Neural cell (in vitro differentiated cells): ENCODE results near the gene TRAPPC5.
"Not testable (repeated sequence)": the region's sequence is repeated elsewhere in the genome, so short reads cannot be mapped to it uniquely, and the experiment has no call there.

Source experiments
- EP300 ChIP-seq: fragments of 450-650 bp; conservative IDR thresholded peaks from 2 replicates; pipeline ENCODE4 v1.6.1; 2014; ENCODE audit warnings: antibody characterized with exemption, mild to moderate bottlenecking, moderate library complexity; ENCODE audit not compliant: poor library complexity, severe bottlenecking
- EZH2 ChIP-seq: fragments of 200-600, 300-800 bp; shearing (Covaris generic), sonication (generic); IDR thresholded peaks from 2 replicates; pipeline ENCODE4 v1.6.1; 2014; ENCODE audit warnings: antibody characterized with exemption, low read length, borderline replicate concordance, mild to moderate bottlenecking; ENCODE audit not compliant: insufficient read depth, poor library complexity, severe bottlenecking
- MXI1 ChIP-seq: fragments of 450-650 bp; conservative IDR thresholded peaks from 2 replicates; pipeline ENCODE4 v1.6.1; 2014; ENCODE audit warnings: antibody characterized with exemption, mild to moderate bottlenecking; ENCODE audit not compliant: poor library complexity, severe bottlenecking
- POLR2AphosphoS5 ChIP-seq: IDR thresholded peaks from 2 replicates; pipeline ENCODE4 v1.6.1; 2012
- RAD21 ChIP-seq: fragments of 450-650 bp; conservative IDR thresholded peaks from 2 replicates; pipeline ENCODE4 v1.6.1; 2014; ENCODE audit warnings: antibody characterized with exemption, mild to moderate bottlenecking, moderate library complexity
- SMC3 ChIP-seq: fragments of 450-650 bp; conservative IDR thresholded peaks from 2 replicates; pipeline ENCODE4 v1.6.1; 2014; ENCODE audit warnings: antibody characterized with exemption, mild to moderate bottlenecking, moderate library complexity; ENCODE audit not compliant: poor library complexity
- TAF1 ChIP-seq: IDR thresholded peaks from 2 replicates; pipeline ENCODE4 v1.6.1; 2012; ENCODE audit warnings: low read depth
- TF ChIP-seq, protein P1 (sequence below): fragments of 450-650 bp; IDR thresholded peaks from 2 replicates; pipeline ENCODE4 v1.5.1; 2014; ENCODE audit warnings: antibody characterized with exemption, mild to moderate bottlenecking, moderate library complexity; ENCODE audit not compliant: poor library complexity, severe bottlenecking
- TF ChIP-seq, protein P2 (sequence below): IDR thresholded peaks from 2 replicates; pipeline ENCODE4 v1.6.1; 2012; ENCODE audit warnings: borderline replicate concordance

DNA sequence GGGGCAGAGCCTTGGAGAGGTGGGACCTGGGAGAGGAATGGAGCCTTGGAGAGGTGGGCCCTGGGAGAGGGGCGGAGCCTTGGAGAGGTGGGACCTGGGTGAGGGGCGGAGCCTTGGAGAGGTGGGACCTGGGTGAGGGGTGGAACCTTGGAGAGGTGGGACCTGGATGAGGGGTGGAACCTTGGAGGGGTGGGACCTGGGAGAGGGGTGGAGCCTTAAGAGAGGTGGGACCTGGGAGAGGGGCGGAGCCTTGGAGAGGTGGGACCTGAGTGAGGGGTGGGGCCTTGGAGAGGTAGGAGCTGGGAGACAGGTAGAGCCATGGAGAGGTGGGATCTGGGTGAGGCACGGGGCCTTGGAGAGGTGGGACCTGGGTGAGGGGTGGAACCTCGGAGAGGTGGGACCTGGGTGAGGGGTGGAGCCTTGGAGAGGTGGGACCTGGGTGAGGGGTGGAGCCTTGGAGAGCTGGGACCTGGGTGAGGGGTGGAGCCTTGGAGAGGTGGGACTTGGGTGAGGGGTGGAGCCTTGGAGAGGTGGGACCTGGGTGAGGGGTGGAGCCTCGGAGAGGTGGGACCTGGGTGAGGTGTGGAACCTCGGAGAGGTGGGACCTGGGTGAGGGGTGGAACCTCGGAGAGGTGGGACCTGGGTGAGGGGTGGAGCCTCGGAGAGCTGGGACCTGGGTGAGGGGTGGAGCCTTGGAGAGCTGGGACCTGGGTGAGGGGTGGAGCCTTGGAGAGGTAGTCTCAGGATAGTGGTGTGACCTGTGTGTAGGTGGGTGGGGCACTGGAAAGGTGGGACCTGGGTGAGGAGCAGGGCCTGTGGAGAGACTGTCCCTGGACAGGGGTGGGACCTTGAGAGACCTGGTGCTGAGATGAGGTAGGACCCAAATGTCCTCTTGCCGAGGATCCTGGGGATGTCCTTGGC is 36.7 kb upstream of the TRAPPC5 start:
- TF ChIP-seq, protein P1, sequence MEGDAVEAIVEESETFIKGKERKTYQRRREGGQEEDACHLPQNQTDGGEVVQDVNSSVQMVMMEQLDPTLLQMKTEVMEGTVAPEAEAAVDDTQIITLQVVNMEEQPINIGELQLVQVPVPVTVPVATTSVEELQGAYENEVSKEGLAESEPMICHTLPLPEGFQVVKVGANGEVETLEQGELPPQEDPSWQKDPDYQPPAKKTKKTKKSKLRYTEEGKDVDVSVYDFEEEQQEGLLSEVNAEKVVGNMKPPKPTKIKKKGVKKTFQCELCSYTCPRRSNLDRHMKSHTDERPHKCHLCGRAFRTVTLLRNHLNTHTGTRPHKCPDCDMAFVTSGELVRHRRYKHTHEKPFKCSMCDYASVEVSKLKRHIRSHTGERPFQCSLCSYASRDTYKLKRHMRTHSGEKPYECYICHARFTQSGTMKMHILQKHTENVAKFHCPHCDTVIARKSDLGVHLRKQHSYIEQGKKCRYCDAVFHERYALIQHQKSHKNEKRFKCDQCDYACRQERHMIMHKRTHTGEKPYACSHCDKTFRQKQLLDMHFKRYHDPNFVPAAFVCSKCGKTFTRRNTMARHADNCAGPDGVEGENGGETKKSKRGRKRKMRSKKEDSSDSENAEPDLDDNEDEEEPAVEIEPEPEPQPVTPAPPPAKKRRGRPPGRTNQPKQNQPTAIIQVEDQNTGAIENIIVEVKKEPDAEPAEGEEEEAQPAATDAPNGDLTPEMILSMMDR: not testable (repeated sequence)
- not testable (repeated sequence) for TF ChIP-seq POLR2AphosphoS5, EZH2, MXI1, TAF1, SMC3, EP300, RAD21
- TF ChIP-seq, protein P2, sequence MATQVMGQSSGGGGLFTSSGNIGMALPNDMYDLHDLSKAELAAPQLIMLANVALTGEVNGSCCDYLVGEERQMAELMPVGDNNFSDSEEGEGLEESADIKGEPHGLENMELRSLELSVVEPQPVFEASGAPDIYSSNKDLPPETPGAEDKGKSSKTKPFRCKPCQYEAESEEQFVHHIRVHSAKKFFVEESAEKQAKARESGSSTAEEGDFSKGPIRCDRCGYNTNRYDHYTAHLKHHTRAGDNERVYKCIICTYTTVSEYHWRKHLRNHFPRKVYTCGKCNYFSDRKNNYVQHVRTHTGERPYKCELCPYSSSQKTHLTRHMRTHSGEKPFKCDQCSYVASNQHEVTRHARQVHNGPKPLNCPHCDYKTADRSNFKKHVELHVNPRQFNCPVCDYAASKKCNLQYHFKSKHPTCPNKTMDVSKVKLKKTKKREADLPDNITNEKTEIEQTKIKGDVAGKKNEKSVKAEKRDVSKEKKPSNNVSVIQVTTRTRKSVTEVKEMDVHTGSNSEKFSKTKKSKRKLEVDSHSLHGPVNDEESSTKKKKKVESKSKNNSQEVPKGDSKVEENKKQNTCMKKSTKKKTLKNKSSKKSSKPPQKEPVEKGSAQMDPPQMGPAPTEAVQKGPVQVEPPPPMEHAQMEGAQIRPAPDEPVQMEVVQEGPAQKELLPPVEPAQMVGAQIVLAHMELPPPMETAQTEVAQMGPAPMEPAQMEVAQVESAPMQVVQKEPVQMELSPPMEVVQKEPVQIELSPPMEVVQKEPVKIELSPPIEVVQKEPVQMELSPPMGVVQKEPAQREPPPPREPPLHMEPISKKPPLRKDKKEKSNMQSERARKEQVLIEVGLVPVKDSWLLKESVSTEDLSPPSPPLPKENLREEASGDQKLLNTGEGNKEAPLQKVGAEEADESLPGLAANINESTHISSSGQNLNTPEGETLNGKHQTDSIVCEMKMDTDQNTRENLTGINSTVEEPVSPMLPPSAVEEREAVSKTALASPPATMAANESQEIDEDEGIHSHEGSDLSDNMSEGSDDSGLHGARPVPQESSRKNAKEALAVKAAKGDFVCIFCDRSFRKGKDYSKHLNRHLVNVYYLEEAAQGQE: not testable (repeated sequence)
